IMR-90 (cell line): ENCODE data around the gene IFRD2. TPM values are rescaled to one million over a fixed set of nuclear protein-coding genes. Genes with fewer than 3 reads are reported as not detected.

Experiments
- ATAC-seq: fragments of 200-7000 bp; cut with Tn5 transposase; 2 replicates; pipeline ENCODE4 v1.9.1; 2020; ENCODE audit warnings: low read depth, mild to moderate bottlenecking, moderate library complexity
- BruUV-seq: library from RNA; stranded (reverse); fragments of 400-500 nt; replicated peaks from 2 replicates; lab custom pipeline; 2021; lab: Mats Ljungman, UMichigan
- CTCF ChIA-PET: fragments of 300-600 bp; formaldehyde crosslinking; extraction: SDS; loops from one replicate; lab custom pipeline; 2021; ENCODE audit warnings: antibody characterized with exemption; lab: Yijun Ruan, JAX
- POLR2A ChIA-PET: fragments of 300-600 bp; sonication (Branson Sonifier 250); formaldehyde crosslinking; loops from one replicate; lab custom pipeline; 2022; ENCODE audit warnings: antibody characterized with exemption; ENCODE audit not compliant: unreplicated experiment; lab: Charles Lee
- DNase-seq: peaks from one replicate; pipeline ENCODE4 v3.0.0; 2013
- H2AFZ ChIP-seq: replicated peaks from 2 replicates; pipeline ENCODE3; 2013; ENCODE audit warnings: low read length, mild to moderate bottlenecking; ENCODE audit not compliant: poor library complexity
- H2AK5ac ChIP-seq: 2 replicates; pipeline ENCODE4 v1.6.1; 2013; ENCODE audit warnings: low read depth, low read length, inconsistent platforms
- H2AK9ac ChIP-seq: replicated peaks from 2 replicates; pipeline ENCODE3; 2013; ENCODE audit warnings: mild to moderate bottlenecking, low read depth, low read length, moderate library complexity; ENCODE audit not compliant: poor library complexity
- H2BK120ac ChIP-seq: 2 replicates; pipeline ENCODE4 v1.6.1; 2013; ENCODE audit warnings: low read depth, low read length, inconsistent platforms
- H2BK15ac ChIP-seq: 3 replicates; pipeline ENCODE4 v1.6.1; 2013; ENCODE audit warnings: low read depth, low read length, inconsistent platforms
- H2BK20ac ChIP-seq: 2 replicates; pipeline ENCODE4 v1.6.1; 2013; ENCODE audit warnings: low read depth, mild to moderate bottlenecking, inconsistent platforms, low read length, moderate library complexity
- H2BK5ac ChIP-seq: 2 replicates; pipeline ENCODE4 v1.6.1; 2013; ENCODE audit warnings: mild to moderate bottlenecking, low read depth, low read length, inconsistent platforms; ENCODE audit not compliant: poor library complexity, severe bottlenecking
- H3K14ac ChIP-seq: replicated peaks from 2 replicates; pipeline ENCODE4 v1.6.1; 2013; ENCODE audit warnings: low read depth, low read length, inconsistent platforms
- H3K18ac ChIP-seq: 2 replicates; pipeline ENCODE4 v1.6.1; 2013; ENCODE audit warnings: low read depth, low read length, control low read depth
- H3K23ac ChIP-seq: 2 replicates; pipeline ENCODE4 v1.6.1; 2013; ENCODE audit warnings: low read depth, low read length, inconsistent platforms
- H3K27ac ChIP-seq: 2 replicates; pipeline ENCODE4 v1.5.1; 2013; ENCODE audit warnings: mild to moderate bottlenecking, control low read depth, low read length; ENCODE audit not compliant: insufficient read depth
- H3K27me3 ChIP-seq: 2 replicates; pipeline ENCODE4 v1.6.1; 2013; ENCODE audit warnings: low read length; ENCODE audit not compliant: control insufficient read depth, insufficient read depth
- H3K36me3 ChIP-seq: 2 replicates; pipeline ENCODE4 v1.6.1; 2013; ENCODE audit warnings: low read length, mixed read lengths; ENCODE audit not compliant: control insufficient read depth, insufficient read depth
- H3K4ac ChIP-seq: 2 replicates; pipeline ENCODE4 v1.6.1; 2013; ENCODE audit warnings: low read depth, low read length, inconsistent platforms
- H3K4me1 ChIP-seq: 2 replicates; pipeline ENCODE4 v1.6.1; 2013; ENCODE audit warnings: low read length, mixed read lengths; ENCODE audit not compliant: control insufficient read depth, insufficient read depth
- H3K4me2 ChIP-seq: 2 replicates; pipeline ENCODE4 v1.6.1; 2013; ENCODE audit warnings: low read depth, mild to moderate bottlenecking, control low read depth, low read length, moderate library complexity
- H3K4me3 ChIP-seq: 2 replicates; pipeline ENCODE4 v1.5.1; 2013; ENCODE audit warnings: low read depth, mild to moderate bottlenecking, control low read depth, low read length, moderate library complexity; ENCODE audit not compliant: insufficient read depth
- H3K56ac ChIP-seq: 2 replicates; pipeline ENCODE4 v1.6.1; 2013; ENCODE audit warnings: low read length, inconsistent platforms; ENCODE audit not compliant: insufficient read depth; ENCODE audit errors: extremely low read depth
- H3K79me1 ChIP-seq, 2 experiments: 2 replicates each; pipeline ENCODE4 v1.6.1; 2013; ENCODE audit warnings: low read length in 2 of 2, inconsistent platforms in 1 of 2, low read depth in 1 of 2
- H3K9ac ChIP-seq: 2 replicates; pipeline ENCODE4 v1.6.1; 2013; ENCODE audit warnings: low read depth, low read length, control low read depth
- H3K9me1 ChIP-seq: 2 replicates; pipeline ENCODE4 v1.6.1; 2013; ENCODE audit warnings: low read length, inconsistent platforms; ENCODE audit not compliant: insufficient read depth
- H3K9me3 ChIP-seq: 2 replicates; pipeline ENCODE4 v1.6.1; 2013; ENCODE audit warnings: low read length; ENCODE audit not compliant: control insufficient read depth, insufficient read depth
- H4K20me1 ChIP-seq: 2 replicates; pipeline ENCODE4 v1.6.1; 2013; ENCODE audit warnings: low read length, inconsistent platforms; ENCODE audit not compliant: insufficient read depth
- H4K5ac ChIP-seq: 2 replicates; pipeline ENCODE4 v1.6.1; 2013; ENCODE audit warnings: mild to moderate bottlenecking, low read depth, low read length, control low read depth
- H4K8ac ChIP-seq, 2 experiments: 2 replicates each; pipeline ENCODE4 v1.6.1; 2013; ENCODE audit warnings: low read depth in 2 of 2, low read length in 2 of 2, control low read depth in 1 of 2, inconsistent platforms in 1 of 2
- H4K91ac ChIP-seq: 2 replicates; pipeline ENCODE4 v1.6.1; 2013; ENCODE audit warnings: low read depth, low read length, inconsistent platforms; ENCODE audit not compliant: insufficient read depth
- RAD21 ChIP-seq: IDR thresholded peaks from 2 replicates; pipeline ENCODE4 v1.6.1; 2012; ENCODE audit warnings: low read length, improper control_type of control experiment
- WGBS, 2 experiments: methylation state at CpG; one replicate each; pipeline versions ENCODE4 v1.1.5 to v1.1.7; 2013; ENCODE audit warnings: missing lambda C conversion rate in 2 of 2; ENCODE audit not compliant: insufficient read length in 1 of 2; ENCODE audit errors: extremely low coverage in 2 of 2; 5-methylcytosine and 5-hydroxymethylcytosine counted together
- dilution Hi-C: fragments of 300-500 bp; cut with HindIII; formaldehyde crosslinking; loops from one replicate; pipeline ENCODE4 v1.14.3; 2018; ENCODE audit warnings: low sequenced_read_pairs; ENCODE audit not compliant: unreplicated experiment
- in situ Hi-C: fragments of 300-500 bp; cut with MboI; formaldehyde crosslinking; loops from 3 replicates; pipeline ENCODE4 v1.14.3; 2019; ENCODE audit warnings: low sequenced_read_pairs, inconsistent platforms, mixed read lengths
- intact Hi-C: fragments of 100-400 bp; cut with micrococcal nuclease; formaldehyde crosslinking; loops from 2 replicates; pipeline ENCODE4 v1.10.0; 2022
- polyA plus RNA-seq, 3 experiments: library from polyadenylated mRNA; depleted of rRNA; stranded (reverse); fragments of >200 nt; gene quantifications; 2 replicates each; pipeline ENCODE4 v1.2.3, GENCODE V29; 2012; ENCODE audit warnings: low replicate concordance in 1 of 3
- total RNA-seq: library from RNA; depleted of rRNA; stranded (reverse); fragments of >200 nt; gene quantifications from 2 replicates; pipeline ENCODE4 v1.2.3, GENCODE V29; 2012

Gene IFRD2
- total and polyA plus RNA-seq, 2 of the 4 experiments (the other 2 are of a cell fraction) = 52.7 to 79.1 TPM

GRCh38 chr3:50268276-50268675 is 24.0 kb downstream of the IFRD2 start:
- ChIA-PET CTCF (interaction anchor here (1.6 kb wide), 1 partner anchor 41 kb away, joined by 5 read pairs; no protein-coding TSS in a partner anchor), POLR2A (no interaction called here)
- Histone ChIP-seq H3K4ac (peak overlapping the region; percentile 100), H3K9me3 (no peaks in the 10 kb centered on the region), H4K91ac (0 out of 2 replicates have a peak overlapping the region, but pooled peaks have one; percentile 27), H3K18ac (no peak overlapping the region; the same call in 1 of the 2 replicates), H3K4me2 (peak overlapping the region; percentile 71), H3K9ac (no peak overlapping the region; the same call in 1 of the 2 replicates), H3K14ac (peak overlapping the region; percentile 33; the same call in 1 of the 2 replicates), H2BK5ac (peak overlapping the region; percentile 83), H3K79me1 (peaks cover 3 to 49% of the 10 kb centered on the region in 2 experiments; a peak in 3 of 4 replicates), H2BK20ac (peak overlapping the region; percentile 90; the same call in 1 of the 2 replicates), H2AK5ac (peak overlapping the region; percentile 96; the same call in 1 of the 2 replicates), H2AFZ (peak overlapping the region; percentile 71), H4K5ac (no peak overlapping the region), H3K56ac (no peak overlapping the region), H4K8ac (peak overlapping the region; percentile 56 to 98; a peak in 1 of 4 replicates), H3K27ac (peak overlapping the region; percentile 80; the same call in 1 of the 2 replicates), H3K36me3 (peaks cover 2% of the 10 kb centered on the region; the same call in 1 of the 2 replicates), H3K4me1 (peaks cover 67% of the 10 kb centered on the region), H3K27me3 (no peaks in the 10 kb centered on the region), H2BK120ac (peak overlapping the region; percentile 94), H2AK9ac (peak overlapping the region; percentile 95), H3K4me3 (no peak overlapping the region), H2BK15ac (peak overlapping the region; percentile 95; the same call in 1 of the 3 replicates), H3K9me1 (peaks cover 39% of the 10 kb centered on the region), H4K20me1 (no peaks in the 10 kb centered on the region), H3K23ac (no peak overlapping the region)
- dilution Hi-C loops = no loop called here
- in situ Hi-C loops = no loop called here
- BruUV-seq = no TSS peak
- WGBS, 2 experiments = 70% methylated on average over 2 of the region's 3 CpGs; no CpG with 5 or more reads in 1 of the 2 experiments
- DNase-seq (no peak), ATAC-seq (no peak)
- no peak for TF ChIP-seq RAD21
- intact Hi-C loops = no loop called here
